ENCODE measurements around the gene PARD3.

PARD3 gene

GRCh38 chr10:34540492-34540891 lies 274.6 kb downstream of the PARD3 start:
- H4K20me1 ChIP-seq (ENCODE audit: insufficient read depth, low read length), result 0 out of 2 replicates have a peak, but pooled peaks cover 16% of the 10 kb centered on the region
- ATAC-seq (ENCODE audit: insufficient read depth, low read depth), result no peak
- H3K9ac ChIP-seq (ENCODE audit: low read depth, low read length), result no peak overlapping the region
- H3K4me3 ChIP-seq (ENCODE audit: low read depth in 1 of 2, low read length in 2 of 2), result no peak overlapping the region
- no peak overlapping the region for H3K27ac ChIP-seq (ENCODE audit: low read length)
- no peak overlapping the region for H3K4me2 ChIP-seq (ENCODE audit: insufficient read depth, low read length)
- no peaks in the 10 kb centered on the region for H3K36me3 ChIP-seq (ENCODE audit: insufficient read depth, low read length)
- no peak overlapping the region for H2AFZ ChIP-seq (ENCODE audit: low read depth, low read length)
- H3K27me3 ChIP-seq (ENCODE audit: insufficient read depth, low read length, poor library complexity), result no peaks in the 10 kb centered on the region
- H3K79me2 ChIP-seq (ENCODE audit: insufficient read depth, low read length), result peaks cover 34% of the 10 kb centered on the region
- no peak for DNase-seq
- no peaks in the 10 kb centered on the region for H3K9me3 ChIP-seq (ENCODE audit: insufficient read depth, low read length, severe bottlenecking)
- H3K4me1 ChIP-seq (ENCODE audit: insufficient read depth, low read length), result no peaks in the 10 kb centered on the region
- no peak for TF ChIP-seq EZH2 (IDR thresholded peaks at IDR 0.05; ENCODE audit: borderline replicate concordance, low read depth, low read length, severe bottlenecking)
- TF ChIP-seq CTCF (IDR thresholded peaks at IDR 0.05; ENCODE audit: borderline replicate concordance, extremely low read depth, low read length, poor library complexity, severe bottlenecking), result no peak

GRCh38 chr10:34539533-34540315 lies 275.4 kb downstream of the PARD3 start:
- DNase-seq (no peak), ATAC-seq (ENCODE audit: insufficient read depth, low read depth) (no peak)
- H3K27ac ChIP-seq (ENCODE audit: low read length), result no peak overlapping the region
- H2AFZ ChIP-seq (ENCODE audit: low read depth, low read length), result no peak overlapping the region
- H3K27me3 ChIP-seq (ENCODE audit: insufficient read depth, low read length, poor library complexity), result no peaks in the 10 kb centered on the region
- H3K9me3 ChIP-seq (ENCODE audit: insufficient read depth, low read length, severe bottlenecking), result no peaks in the 10 kb centered on the region
- TF ChIP-seq EZH2 (IDR thresholded peaks at IDR 0.05; ENCODE audit: borderline replicate concordance, low read depth, low read length, severe bottlenecking) (no peak), CTCF (IDR thresholded peaks at IDR 0.05; ENCODE audit: borderline replicate concordance, extremely low read depth, low read length, poor library complexity, severe bottlenecking) (no peak)
- no peak overlapping the region for H3K9ac ChIP-seq (ENCODE audit: low read depth, low read length)
- H3K4me1 ChIP-seq (ENCODE audit: insufficient read depth, low read length), result no peaks in the 10 kb centered on the region
- H3K36me3 ChIP-seq (ENCODE audit: insufficient read depth, low read length), result no peaks in the 10 kb centered on the region
- H3K79me2 ChIP-seq (ENCODE audit: insufficient read depth, low read length), result peaks cover 34% of the 10 kb centered on the region
- H3K4me3 ChIP-seq (ENCODE audit: low read depth in 1 of 2, low read length in 2 of 2), result no peak overlapping the region
- 0 out of 2 replicates have a peak, but pooled peaks cover 16% of the 10 kb centered on the region for H4K20me1 ChIP-seq (ENCODE audit: insufficient read depth, low read length)
- H3K4me2 ChIP-seq (ENCODE audit: insufficient read depth, low read length), result no peak overlapping the region

GRCh38 chr10:34538281-34538829 lies 276.7 kb downstream of the PARD3 start:
- H3K9ac ChIP-seq (ENCODE audit: low read depth, low read length), result no peak overlapping the region
- TF ChIP-seq EZH2 (IDR thresholded peaks at IDR 0.05; ENCODE audit: borderline replicate concordance, low read depth, low read length, severe bottlenecking) (no peak), CTCF (IDR thresholded peaks at IDR 0.05; ENCODE audit: borderline replicate concordance, extremely low read depth, low read length, poor library complexity, severe bottlenecking) (no peak)
- H3K79me2 ChIP-seq (ENCODE audit: insufficient read depth, low read length), result peaks cover 34% of the 10 kb centered on the region
- H3K4me1 ChIP-seq (ENCODE audit: insufficient read depth, low read length), result no peaks in the 10 kb centered on the region
- ATAC-seq (ENCODE audit: insufficient read depth, low read depth) (no peak), DNase-seq (no peak)
- no peaks in the 10 kb centered on the region for H3K9me3 ChIP-seq (ENCODE audit: insufficient read depth, low read length, severe bottlenecking)
- no peak overlapping the region for H3K4me2 ChIP-seq (ENCODE audit: insufficient read depth, low read length)
- no peak overlapping the region for H3K4me3 ChIP-seq (ENCODE audit: low read depth in 1 of 2, low read length in 2 of 2)
- H3K27ac ChIP-seq (ENCODE audit: low read length), result no peak overlapping the region
- peaks cover 21% of the 10 kb centered on the region; the same call in 1 of the 2 replicates for H4K20me1 ChIP-seq (ENCODE audit: insufficient read depth, low read length)
- H2AFZ ChIP-seq (ENCODE audit: low read depth, low read length), result no peak overlapping the region
- no peaks in the 10 kb centered on the region for H3K36me3 ChIP-seq (ENCODE audit: insufficient read depth, low read length)
- no peaks in the 10 kb centered on the region for H3K27me3 ChIP-seq (ENCODE audit: insufficient read depth, low read length, poor library complexity)
